GM12873 (cell line): ENCODE data around the gene MIDN.

Experiments
- TF ChIP-seq, protein P1 (sequence below): IDR thresholded peaks from 2 replicates; pipeline ENCODE4 v1.5.1; 2012; ENCODE audit warnings: low read depth, mild to moderate bottlenecking, moderate library complexity, low read length, control low read depth; ENCODE audit not compliant: insufficient read depth; ENCODE audit errors: missing control alignments

Gene MIDN

DNA sequence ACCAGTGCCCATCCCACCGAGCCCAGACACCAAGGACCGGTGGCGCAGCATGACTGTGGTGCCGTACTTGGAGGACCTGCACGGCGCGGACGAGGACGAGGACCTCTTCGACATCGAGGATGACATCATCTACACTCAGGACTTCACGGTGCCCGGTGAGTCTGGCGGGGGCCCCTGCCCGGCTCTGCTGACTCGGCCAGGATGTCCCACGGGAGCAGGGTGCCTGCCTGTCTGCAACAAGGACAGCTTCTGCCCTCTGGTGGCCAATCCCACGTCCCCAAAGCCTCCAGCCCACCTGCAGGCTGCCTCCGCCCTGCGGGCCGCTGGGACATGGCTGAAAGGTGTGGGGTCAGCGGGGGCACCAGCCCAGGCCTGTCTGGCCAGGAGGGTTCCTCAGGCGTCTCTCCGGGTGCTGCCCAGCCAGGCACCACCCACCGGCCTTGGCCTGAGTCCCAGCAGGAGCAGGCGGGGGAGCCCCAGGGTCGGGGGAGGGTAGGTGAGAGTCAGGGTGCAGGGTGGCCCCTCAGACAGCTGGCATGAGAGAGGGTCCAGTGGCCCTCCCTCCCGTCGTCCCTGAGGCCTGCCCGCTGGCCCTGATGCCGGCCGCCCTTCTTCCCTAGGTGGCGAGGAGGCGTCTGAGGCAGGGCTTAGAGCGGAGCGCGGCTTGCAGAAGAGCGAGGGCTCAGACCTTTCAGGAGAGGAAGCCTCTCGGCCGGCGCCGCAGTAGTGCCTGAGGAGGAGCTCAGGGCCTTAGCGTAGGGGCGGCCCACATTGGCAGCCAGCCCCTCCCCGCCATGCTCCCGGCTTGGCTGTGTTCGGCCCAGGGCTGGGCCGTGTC lies 25.1 kb upstream of the MIDN start:
- TF ChIP-seq, protein P1, sequence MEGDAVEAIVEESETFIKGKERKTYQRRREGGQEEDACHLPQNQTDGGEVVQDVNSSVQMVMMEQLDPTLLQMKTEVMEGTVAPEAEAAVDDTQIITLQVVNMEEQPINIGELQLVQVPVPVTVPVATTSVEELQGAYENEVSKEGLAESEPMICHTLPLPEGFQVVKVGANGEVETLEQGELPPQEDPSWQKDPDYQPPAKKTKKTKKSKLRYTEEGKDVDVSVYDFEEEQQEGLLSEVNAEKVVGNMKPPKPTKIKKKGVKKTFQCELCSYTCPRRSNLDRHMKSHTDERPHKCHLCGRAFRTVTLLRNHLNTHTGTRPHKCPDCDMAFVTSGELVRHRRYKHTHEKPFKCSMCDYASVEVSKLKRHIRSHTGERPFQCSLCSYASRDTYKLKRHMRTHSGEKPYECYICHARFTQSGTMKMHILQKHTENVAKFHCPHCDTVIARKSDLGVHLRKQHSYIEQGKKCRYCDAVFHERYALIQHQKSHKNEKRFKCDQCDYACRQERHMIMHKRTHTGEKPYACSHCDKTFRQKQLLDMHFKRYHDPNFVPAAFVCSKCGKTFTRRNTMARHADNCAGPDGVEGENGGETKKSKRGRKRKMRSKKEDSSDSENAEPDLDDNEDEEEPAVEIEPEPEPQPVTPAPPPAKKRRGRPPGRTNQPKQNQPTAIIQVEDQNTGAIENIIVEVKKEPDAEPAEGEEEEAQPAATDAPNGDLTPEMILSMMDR = peak; percentile 64

DNA sequence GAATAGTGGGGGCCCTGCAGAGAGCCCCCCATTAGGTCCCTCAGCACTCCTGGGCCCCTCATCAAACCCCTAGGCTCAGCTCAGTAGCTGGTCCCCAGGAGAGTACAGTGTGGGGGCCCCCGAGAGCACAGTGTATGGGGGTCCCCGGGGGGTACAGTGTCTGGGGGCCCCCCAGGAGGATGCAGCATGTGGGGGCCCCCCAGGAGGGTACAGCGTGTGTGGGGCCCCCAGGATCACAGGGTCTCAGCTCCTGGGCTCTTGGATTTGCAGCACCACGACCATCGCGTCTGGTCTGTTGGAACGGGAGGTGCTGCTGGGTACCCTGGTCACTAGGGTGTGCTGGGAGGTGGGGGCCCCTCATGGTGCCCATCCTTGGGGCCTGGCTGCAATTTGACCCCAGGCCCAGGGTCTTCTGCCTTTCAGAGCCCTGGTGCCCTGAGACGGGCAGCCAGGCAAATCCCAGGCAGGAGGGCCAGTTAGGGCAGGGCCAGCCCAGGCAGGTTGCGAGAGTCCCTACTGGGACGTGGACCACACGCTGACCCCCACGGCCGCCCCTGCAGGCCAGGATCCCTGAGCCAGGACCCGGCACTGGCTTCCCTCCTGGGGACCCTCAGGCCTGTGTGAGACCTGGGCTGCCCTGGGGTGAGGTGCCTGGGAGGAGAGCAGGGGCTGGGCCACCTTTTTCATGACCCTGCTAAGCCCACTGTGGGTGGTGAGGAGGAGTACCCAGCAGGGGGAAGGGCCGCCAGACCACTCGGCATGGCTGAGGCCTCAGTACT lies 24.1 kb upstream of the MIDN start:
- TF ChIP-seq, protein P1 = no peak

DNA sequence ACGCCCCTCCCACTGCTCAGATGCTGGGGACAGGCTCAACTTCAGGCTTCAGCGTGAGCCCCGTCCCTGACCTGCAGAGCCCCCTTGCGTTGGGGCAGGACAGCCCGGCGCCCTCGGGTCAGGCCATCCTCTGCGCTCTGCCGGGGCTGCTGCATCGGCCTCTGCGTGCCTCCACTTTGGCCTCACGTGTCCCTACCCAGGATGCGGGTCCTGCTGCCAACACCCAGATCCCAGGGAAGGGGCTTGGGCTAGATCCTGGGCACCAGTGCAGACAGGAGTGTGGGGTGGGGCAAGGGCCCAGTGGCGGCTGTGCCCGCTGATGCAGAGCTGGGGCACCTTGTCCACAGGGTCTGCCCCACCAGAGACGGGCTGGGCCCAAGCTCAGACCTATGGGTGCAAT lies 23.5 kb upstream of the MIDN start:
- TF ChIP-seq, protein P1 = no peak

DNA sequence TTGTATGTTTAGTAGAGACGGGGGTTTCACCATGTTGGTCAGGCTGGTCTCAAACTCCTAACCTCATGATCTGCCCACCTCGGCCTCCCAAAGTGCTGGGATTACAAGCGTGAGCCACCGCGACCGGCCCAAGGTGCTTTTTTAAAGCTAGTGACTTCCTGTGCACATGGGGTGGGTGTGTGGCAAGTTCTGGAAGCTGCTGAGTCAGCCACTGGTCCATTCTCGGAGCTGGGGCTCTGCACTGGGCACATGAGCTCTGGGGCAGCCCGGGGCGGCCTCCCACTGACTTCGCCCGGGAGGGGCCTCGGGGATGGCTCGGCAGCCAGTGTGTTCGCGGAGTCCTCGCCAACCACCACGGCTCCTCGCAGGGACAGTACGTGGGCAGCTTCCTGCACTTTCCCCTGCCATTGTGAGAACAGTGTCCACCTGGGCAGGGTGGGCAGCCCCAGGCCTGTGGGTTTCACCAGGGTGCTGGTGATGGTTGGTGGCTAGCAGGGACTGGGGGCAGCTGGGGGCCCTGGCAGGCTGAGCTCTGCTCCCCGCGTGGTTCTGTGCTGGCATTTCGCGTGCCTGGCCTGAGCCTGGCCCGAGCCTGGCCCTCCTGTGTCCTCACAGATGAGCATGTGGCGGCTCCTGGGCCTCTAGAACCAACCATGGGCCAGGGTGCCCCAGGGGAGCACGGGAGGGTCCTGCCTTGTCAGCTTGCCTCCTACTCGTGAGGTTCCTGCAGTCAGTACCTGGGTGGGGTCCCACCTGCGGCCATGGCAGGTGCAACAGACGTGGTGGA lies 22.8 kb upstream of the MIDN start:
- TF ChIP-seq, protein P1 = no peak

DNA sequence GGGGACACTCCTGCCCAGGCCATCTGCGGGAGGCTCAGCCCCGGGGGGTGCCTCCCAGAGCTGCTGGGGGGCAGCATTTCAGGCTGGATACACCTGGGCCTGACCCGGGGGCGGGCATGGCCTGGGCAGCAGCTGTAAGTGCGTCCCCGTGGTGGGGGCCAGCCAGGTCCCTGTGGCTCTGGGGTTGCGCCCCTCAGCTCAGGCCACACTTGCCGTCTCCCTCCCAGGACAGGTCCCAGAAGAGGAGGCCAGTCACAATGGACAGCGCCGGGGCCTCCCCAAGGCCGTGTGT lies 22.2 kb upstream of the MIDN start:
- TF ChIP-seq, protein P1 = no peak

DNA sequence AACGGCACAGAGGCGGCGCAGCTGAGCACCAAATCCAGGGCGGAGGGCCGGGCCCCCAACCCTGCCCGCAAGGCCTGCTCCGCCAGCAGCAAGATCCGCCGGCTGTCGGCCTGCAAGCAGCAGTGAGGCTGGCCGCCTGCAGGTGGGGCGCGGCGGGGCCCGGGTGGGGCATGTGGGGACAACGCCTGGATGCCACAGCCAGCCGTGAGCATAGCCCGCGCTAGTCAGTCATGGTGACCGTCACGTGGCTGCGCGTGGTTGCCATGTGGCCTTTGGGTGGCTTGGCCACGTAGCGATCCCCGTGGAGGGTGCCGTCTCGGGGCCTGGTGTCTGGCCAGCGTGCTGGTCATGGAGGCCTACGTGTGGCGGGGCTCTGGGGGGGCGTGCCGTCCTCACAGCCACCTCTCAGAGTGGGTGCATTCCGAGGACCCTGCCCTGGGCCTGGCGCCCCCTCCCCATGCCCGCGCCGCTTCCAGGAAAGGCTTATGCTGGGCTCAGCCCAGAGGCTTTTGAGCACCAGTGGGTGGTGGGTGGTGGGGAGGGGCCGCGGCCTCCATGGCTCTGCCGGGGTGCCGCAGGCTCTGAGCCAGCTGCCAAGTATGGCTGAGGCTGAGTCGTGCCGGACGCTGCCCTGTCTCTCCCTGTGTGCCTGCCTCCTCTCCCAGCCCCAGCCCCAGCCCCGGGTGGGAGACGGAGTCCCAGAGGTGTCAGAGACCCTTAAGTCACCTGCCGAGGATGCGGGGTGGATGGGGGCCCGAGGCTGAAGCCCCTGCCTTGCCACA lies 21.7 kb upstream of the MIDN start:
- TF ChIP-seq, protein P1 = no peak
